ENCODE data around the gene MAP3K1. TPM values are rescaled to one million over a fixed set of nuclear protein-coding genes. Genes with fewer than 3 reads are reported as not detected.

MAP3K1 gene
- 33.4 TPM for total RNA-seq

DNA sequence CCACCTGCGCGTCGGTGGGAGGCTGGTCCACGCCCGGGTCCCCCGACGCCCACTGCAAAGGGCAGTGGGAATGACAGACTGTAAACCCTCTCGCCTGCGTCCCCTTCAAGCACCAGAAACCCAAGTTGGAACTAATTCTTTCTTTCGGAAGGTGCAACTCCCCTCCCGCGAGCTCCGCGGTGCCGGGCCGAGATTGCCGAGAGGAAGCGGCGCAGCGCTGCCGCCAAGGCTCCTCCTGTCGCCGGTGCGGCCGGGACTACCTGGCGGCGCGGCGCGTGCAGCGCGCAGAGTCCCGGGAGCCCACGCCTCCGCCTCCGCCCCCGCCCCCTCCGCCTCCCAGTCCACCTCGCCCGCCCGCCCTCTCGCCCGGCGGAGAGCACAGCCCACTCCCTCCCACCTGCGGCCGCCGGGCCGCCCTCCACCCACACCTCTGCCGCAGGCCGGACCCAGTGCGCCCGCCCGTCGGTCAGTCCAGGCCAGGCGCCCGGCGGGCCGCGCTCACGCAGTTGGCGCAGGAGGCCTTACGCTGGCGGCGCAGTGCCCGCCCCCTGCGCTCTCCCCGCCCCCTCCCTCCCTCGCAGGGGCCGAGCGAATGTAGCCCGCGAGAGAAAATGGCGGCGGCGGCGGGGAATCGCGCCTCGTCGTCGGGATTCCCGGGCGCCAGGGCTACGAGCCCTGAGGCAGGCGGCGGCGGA, at the start of gene MAP3K1:
TSS of gene MAP3K1 (plus strand) at position 587 of the 695 bp plus-strand sequence. CDS start at position 612, 25 bp downstream.

DNA sequence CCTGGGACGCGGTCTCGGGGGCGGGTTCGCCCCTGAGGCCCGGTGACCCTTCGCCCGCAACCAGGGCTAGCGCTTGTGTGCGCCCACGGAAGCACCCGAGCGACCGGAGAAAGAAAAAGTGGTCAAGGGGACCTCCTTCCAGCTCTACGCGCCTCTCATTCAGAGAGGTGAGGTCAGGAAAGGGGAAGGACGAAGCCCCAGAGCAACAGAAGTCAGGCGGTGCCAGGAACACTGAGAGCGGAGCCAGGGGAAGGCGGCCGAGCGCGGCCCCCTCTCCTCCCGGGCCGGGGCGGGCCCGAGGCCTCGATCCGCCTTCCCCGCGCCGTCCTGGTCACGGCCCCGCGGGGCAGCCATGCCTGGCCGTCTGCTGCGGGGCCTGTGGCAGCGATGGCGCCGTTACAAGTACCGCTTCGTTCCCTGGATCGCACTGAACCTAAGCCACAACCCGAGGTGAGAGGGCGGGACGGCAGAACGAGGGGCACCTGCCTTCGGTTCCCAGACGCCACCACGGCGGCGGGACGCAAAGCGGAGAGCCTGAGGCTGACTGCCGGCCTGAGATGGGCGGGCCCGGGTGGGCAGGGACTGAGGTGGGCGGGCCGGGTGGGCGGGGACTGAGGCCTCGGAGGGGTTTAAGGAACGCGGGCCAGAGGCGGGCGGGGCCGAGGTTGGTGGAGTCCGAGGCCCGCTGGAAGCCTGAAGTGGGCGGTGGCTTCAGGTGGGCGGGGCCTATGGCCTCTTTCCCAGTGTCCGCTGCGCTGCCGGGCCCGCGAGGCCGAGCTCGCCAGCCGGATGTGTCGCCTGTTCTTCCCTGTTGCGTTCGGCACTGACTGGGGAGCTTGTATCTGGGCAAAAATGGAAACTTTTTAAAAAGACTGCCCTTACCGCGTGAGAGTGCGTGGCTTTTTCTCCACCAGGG, 94.2 kb downstream of the MAP3K1 start, which contains the start of gene SETD9:
TSS of gene SETD9 (plus strand) at position 303 of the 916 bp plus-strand sequence. CDS start at position 353, 50 bp downstream.

Other genes with a start within 250 kb of the MAP3K1 start
- 4.8 TPM for gene SETD9, start 94.0 kb downstream of the MAP3K1 start, total RNA-seq
- gene MIER3, start 136.6 kb downstream of the MAP3K1 start, total RNA-seq, result 37.6 TPM

Data from diencephalon (tissue), 1 donor.